GM21737 (cell line): ENCODE results near the gene PDE10A.

Experiments
- ATAC-seq: cut with Tn5 transposase; IDR thresholded peaks from one replicate; pipeline ENCODE4 v1.9.1; 2021; ENCODE audit warnings: mild to moderate bottlenecking, moderate library complexity; ENCODE audit not compliant: unreplicated experiment

Gene PDE10A

DNA sequence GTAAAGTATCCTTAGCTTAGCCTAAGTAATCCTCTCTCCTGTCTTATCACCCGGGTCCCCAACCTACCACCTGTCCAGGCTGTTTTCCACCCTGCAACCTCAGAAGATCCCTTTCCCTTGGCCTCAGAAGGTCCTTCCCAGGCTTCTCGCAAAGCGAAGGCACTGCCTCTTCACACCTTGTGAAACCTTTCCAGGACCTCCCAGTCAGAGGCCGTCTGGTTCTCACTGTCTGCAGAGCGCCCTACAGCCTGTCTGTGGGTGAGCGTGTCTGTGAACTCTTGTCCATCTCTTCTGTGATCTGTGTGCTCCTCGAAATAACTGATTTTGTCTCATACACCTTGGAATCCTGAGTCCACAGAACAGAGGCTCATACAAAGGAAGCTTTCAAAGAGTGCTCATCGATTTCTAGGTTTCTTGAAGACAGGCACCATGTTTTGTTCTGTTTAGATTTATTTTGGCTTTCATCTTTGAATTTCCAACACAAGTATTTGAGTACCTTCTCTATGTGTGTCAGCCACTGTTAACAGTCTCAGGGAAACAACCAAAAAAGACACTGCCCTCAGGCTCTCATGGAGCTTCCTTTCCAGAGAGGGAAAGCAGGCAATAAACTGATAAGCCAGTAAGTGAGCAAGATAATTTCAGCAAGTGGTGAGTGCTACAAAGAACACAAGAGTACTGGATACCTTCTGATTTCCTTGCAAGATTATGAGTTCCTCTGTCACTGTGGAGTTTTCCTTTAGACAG, 6.3 kb downstream of the PDE10A start:
- ATAC-seq: no peak

DNA sequence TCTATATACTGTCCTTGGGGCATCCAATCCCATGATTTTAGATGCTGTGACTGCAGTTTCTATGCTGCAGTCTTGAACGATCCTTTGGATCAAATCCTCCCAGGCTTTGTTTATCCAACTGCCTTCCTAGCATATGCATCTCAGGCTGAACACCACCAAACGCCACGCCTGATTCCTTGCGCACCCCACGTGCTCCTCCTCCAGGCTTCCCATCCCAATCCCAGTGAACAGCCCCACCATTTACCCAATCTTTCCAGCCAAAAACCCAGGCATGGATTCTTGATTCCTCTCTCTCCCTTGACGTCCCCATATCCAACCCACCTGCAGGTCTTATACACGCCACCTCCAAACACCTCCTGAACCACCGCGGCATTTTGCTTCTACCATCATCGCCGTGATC, 7.8 kb downstream of the PDE10A start:
- no peak for ATAC-seq

DNA sequence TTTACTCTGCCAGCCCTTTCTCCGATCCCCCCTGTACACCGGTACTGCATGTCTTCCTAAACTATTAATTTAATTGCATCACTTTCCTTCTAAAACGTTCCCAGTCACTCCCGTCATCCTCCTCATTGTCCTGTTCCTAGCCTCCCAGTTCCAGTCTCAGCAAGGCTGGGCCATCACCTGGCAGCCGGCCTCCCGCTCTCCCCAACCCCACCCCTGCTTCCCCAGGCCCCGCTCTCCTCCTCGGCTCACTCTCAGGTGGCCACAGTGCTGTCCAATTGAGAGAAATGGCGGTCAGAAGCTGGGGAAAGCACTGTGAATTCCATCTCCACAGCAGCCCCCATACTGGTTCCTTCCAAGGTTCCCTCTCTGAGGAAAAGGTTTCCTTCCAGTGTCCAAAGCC, 8.9 kb downstream of the PDE10A start:
- no peak for ATAC-seq

DNA sequence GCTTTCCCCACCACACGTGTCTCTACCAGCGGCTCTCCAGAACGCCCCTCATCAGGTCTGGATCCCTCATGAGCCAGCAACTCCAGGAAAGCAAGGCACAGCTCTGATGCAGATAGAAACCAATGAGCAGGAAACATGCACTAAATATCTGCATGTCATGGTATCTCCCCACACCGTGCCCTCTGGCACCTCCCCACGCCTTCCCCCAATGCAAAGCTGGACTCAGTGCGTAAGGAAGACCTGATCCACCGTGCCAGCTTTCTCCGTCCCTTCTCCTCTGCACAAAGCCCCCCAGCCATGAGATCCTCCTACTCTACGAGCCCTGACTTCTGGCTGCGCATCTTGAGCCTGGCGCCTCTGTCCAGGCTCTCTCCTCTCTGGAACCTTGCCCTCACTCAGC, 9.4 kb downstream of the PDE10A start:
- no peak for ATAC-seq

DNA sequence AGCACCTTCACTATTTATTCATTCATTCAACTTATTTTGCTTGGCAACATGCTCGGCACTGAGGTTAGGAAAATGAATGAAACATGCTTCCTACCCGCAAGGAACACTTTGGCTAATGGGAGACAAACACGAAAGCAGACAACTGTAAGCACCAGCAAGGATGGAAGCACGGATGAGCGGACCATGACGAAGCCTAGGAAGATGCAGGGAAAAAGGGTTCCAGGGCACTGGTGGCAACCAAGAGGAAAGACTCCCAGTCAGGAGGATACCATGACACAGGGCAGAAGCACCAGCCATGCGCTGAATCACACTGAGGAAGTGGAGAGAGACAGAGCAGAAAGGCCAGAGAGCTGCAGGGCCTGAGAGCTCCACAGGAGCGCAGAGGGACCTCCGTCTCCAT, 9.8 kb downstream of the PDE10A start:
- ATAC-seq: no peak

DNA sequence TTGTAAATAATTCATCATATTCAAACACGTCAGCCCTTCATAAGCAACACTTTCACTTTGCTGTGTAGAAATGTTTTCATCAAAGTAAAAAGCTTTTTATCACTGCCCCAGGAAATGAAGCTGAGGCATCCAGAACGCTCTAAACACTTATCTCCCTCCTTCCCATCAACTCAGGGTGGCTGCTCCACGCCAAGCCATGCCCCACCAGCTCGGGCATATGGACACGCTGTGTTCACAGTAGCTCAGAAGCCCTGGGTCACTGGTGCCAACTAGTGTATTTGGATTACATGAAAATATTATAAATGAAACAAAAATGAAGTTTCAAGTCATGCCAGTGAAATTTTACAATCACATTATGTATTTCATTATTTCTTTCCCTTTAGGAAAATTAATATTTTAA, 10.3 kb downstream of the PDE10A start:
- ATAC-seq: no peak

DNA sequence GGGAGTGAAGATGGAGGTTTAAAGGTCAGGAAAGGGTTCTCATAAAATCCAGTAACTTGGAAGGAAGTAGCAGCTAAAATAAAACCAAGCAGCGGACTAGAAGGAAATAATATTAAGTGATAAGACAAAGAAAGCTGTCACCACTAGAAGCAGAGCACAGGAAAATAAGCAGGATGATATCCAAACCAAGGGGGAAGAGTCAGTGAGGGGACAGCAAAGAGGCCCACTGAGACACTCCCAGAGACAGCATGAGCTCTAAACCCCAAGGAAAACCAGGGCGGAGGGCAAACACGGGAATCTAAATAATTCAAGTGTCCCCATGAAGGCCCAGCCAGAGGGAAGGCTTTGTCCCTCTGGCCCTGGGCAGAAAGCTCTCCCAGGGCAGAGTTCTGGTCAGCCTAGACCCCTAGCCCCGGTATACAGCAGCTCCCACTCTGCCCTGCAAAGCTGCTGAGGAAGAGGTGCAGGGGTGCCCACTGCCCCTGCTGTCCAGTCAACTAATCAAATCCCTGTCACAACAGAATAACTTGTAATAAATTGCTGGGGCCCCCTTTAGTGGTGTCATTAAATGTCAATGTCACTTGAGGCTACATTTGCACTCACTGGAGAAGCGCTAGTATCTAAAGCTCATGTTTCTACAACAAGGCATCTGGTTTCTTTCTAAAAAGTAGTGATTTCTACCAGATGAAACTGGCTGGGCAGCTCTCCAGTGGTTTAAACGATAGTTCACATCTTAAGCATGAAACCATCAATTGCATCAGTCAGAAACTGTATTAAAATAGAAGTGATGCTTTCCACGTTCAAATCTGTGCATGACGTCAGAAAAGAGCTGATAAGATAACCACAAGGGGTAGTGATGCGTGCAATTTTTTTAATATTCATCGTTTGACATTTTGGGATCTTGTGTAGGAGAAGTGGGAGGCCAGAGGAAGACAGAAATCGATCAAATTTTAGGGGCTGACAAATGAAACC, 13.6 kb downstream of the PDE10A start:
- ATAC-seq: no peak

DNA sequence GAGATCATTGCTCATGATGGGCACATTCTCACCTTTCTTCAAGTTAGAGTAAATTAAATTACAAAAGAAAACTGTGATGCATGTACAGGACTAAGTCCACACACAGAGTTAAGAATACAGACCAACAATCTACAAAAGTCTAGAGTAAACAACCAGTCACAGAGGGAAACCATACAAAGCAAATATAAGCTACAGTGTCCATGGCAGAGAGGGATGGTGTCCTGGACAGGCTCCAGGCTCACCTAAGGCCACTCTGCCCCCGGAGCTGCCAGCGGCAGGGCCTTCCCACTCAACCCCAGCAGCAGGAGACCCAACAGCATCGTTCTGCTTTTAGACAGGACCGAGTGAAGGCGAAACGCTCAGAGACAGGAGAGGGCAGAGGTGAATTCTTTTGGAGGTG, 16.0 kb downstream of the PDE10A start:
- ATAC-seq: no peak

DNA sequence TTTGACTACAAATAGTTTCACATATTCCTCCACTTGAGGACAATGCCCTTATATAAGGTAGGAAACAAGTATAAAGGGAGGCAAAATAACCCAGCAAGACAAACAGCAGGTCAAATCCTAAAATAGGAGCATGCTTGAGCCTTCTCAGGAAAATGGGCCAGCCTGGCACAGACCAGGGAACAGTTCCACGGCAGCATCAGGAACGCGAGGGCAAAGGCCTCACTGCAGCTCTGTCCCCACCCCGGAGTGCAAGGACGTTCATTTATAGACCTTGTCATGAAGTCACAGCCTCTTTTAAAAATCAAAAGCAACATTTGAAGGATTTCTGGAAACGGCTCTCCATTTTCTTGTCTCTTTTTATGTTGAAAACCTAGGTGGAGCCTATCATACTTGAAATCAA, 17.1 kb downstream of the PDE10A start:
- ATAC-seq: no peak

DNA sequence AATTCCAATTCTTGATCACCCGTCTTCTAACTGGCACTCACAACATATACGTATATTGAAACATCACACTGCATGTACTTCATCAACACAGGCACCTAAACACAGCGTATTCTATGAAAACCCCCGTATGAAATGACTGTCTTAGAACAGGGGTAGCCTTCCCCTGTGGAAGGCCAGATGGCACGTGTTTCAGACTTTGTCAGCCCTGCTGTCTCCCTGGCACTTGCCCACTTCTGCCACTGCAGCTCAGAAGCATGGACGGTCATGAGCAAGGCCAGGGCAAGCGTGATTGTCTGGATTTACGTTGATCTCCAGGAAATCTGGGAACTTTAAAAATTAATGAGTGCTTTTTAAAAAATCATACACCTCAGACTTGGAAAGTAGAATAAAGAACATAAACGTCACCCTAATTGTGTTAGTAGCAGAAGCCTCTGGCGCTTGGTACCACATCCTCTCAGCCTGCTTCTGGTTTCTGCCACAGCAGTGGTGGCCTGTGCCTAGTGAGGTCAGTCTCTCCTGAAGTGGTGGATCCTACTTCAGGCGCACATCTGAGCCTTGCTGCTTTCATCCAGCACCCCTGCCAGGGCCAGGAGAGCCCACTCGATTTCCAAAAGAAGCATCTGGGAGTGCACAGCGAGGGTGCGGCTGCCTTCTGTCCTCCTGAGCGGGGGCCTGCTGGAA, 18.3 kb downstream of the PDE10A start:
- no peak for ATAC-seq

DNA sequence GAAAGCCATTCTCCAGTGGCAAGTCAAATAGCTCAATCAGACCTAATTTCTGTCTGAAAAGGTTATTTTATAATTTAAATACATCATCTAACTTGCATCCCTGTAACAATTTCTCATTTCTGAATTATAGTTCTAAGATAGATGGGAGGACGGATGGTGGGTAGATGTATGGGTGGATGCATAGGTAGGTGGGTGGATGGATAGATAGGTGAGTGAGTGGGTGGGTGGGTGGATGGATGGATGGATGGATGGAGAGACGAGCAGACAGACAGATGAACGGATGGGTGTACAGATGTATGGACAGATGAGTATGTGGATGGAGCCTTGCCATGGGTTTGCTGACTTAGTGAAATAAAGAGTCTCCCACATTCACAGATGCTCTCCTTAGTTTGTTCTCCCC, 20.0 kb downstream of the PDE10A start:
- no peak for ATAC-seq

DNA sequence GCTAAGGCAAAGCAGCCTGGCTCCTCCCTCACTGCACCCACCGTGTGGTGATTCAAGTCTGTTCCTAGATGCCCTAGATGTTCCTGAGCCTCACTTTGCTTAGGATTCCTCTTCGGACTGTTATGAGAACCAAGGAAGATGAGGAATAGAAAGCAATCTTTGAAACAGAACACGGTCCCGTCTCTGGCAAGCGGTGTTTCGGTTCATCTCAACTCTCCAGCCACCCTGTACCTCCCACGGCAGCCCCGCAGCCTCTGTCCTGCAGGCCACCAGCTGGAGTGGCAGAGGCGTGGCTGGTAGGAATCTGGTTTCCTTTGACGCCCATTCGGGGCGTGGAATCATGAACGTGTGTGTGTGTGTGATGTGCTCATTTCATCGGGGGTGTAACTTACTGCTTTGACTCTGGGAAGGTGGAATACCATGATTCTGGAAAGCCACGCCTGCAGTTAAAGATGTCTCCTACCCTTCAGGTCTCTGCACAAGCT, 21.3 kb downstream of the PDE10A start:
- ATAC-seq: no peak

DNA sequence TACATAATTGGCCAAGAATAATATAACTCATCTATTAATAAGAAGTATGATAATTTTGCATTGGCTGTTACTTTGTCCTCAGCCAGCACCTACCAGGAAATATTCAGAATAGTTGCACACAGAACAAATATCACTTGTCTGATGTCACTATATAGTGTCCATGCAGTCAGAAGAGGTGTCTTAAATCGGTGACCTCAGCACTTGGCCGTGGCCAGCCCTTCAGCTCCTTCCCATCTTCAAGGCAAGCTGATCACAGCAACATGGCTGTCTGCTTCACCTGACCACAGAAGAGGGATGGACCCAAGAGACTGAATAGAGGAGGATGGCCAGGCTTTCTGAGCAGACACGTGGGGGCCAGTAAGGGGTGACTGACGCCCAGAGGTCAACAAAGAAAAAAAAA, 22.2 kb downstream of the PDE10A start:
- ATAC-seq: no peak

DNA sequence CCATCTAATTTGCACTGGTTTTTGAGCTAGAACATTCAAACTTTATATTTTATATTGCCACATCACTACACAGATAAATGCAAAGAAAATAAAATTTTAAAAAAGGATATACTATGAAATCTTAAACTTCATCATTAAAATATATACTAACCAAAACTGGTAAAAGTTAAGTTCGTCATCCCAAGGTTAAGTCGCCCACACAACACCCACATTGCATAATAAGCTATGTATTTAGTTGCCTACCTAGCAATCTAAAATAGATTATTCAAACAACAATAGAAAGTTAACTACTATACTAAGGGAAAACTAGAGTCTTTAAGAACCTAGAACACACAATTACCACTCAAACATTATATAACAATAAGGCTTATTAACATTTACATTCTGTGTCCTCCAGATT, 24.5 kb downstream of the PDE10A start:
- no peak for ATAC-seq

DNA sequence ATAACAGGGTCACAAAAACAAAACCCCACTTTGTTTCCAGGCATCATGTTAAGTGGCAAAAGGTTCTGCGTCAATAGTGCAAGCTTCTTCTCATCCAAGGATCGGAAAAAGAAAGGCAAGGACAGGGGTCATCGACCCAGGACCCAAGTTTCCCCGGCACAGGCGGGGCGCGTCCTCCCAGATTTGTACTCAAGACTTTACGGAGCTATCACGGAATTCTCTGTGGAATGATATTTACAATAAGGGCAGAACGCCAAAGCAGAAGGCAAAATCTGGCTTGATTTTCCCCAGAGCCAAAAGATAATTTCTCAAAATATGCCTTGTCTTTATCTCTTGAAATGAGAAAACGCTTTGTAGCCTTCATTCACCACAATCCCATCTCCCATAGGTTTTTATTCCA, 25.5 kb downstream of the PDE10A start:
- ATAC-seq: no peak

DNA sequence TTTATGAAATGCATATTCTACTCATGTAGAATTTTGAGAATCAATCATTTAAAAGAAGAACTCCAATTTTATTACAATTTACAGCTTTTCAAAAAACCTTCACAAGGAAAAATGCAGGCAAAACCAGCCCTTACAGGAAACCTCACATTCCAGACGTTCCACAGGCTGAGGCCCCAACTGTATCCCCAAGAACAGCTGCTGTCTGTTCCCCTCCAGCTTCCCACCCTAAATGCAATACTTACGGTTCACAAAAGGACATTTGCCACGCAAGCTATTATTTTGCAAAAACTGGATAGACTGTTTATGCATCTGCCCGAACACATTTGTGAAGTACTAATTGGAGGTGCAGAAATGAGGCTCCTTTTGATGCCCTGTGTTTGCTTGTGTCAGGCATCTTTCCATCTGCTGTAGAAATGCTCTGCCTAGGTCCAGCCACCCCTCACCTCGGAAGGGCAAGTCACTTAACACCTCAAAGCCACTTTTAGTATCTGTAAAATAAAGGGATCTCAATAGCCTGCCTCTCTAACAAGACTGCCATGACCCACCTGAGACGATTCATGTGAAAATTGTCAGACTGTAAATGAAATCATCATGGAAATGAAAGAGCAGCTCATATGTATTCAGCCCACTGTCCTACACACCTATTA, 26.5 kb downstream of the PDE10A start:
- ATAC-seq: no peak

DNA sequence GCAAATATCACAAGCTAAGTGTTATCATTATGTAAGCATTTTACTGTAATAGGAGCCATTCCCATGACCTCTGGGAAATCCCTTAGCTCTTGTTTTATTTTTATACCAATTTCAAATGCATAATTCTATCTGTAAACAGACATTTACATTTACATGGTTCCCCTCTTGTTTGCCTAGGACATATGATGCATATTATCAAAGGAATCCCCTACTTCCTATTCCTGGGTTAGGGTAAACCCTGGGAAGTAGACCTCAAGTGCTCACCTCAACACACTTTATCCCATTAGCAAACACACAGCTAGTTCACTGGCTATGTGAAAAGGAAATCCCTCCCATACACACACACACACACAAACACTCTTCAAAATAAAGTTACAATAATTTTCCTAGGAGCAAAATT, 27.1 kb downstream of the PDE10A start:
- no peak for ATAC-seq

DNA sequence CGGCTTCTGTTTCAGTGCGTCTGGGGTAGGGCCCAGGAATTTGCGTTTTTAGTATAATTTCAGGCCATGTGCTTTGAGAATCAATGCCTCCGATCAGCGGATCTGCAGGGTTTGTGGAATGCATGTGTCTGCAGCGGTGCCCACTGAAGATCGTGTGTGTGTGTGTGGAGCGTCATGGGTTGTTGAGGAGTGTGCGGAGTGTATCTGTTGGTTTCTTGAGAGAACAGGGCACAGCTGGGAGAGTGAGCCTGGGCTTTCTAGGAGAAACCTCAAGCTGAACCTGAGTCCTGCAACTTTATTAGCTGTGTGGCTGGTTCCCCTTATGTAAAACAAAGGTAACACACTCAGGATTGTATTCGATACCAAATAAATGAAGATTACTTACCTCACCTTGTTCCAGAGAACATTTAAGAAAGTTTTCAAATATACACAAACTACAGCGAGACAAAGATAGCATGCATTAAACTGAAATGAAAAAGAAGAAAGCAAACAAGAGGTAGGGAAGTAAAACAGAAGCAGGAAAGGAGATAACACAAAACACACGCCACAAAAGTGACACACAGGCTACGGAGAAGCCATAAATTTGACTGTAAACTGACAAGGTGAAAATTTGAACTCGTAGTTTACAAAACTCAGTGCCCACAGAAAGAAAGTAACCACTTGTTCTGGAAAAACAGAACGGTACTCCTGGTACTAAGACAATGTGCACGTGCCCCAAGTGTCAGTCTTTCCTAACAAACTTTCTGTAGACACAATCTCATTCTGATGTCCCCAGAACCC, 28.8 kb downstream of the PDE10A start:
- ATAC-seq: no peak

DNA sequence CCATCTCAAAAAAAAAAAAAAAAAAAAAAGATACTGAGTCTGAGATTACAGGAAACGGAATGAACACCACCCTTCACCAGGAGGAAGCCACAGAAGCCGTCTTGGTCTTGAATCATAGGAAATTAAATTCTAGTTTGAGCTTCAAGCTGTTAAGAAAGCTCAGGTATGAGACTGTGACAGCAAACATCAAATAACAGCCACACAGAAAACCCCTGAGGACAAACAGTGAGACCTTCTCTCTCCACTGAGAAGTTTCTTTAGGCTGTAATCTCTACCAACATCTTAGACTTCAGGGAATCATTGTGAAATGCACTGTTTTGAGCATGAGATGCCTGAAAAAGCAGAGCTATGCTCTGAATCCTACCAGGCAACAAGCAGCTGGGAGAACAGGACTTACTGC, 30.8 kb downstream of the PDE10A start:
- ATAC-seq: no peak

DNA sequence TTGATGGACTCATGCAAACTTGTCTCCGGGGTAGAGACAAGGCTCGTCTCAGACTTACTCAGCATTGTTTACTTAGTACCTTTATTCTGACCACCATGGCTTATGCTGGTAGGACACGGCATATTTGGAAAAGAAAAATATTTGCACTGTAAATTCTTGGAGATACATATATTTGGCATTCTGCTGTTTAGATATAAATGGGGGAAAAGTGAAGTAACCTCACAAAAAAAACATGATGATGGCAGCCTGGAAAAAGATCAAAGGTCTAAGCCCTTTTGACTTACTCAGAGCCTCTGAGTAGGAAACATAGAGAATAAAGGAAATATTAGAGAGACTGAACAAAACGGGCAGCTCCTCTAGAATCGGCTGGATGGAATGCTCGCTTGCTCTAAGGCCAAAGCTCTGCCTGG, 32.5 kb downstream of the PDE10A start:
- ATAC-seq: no peak
